HT1080 (cell line): ENCODE measurements around the gene OGDH. TPM values are rescaled to one million over a fixed set of nuclear protein-coding genes. Genes with fewer than 3 reads are reported as not detected.

Experiments
- total RNA-seq: library from RNA; depleted of rRNA; stranded (reverse); fragments of >200 nt; shearing (Covaris generic); gene quantifications from 2 replicates; pipeline ENCODE4 v1.2.3, GENCODE V29; 2014; rRNA removed

OGDH gene
- total RNA-seq, 1 experiment from 2014 or later, result 41.9 TPM

Other genes starting within 250 kb of the OGDH start
- 72.3 and 73.7 TPM in 2 replicates for gene NUDCD3, start 116.0 kb upstream of the OGDH start, total RNA-seq
- not detected in 2 replicates for gene NPC1L1, start 65.3 kb upstream of the OGDH start, total RNA-seq
- gene DDX56, start 32.7 kb upstream of the OGDH start, total RNA-seq, result 159 and 169 TPM in 2 replicates
- gene TMED4, start 24.4 kb upstream of the OGDH start, total RNA-seq, result 71.4 and 76.8 TPM in 2 replicates
- 11.9 and 17.8 TPM in 2 replicates for gene ZMIZ2, start 142.2 kb downstream of the OGDH start, total RNA-seq
- gene PPIA, start 190.1 kb downstream of the OGDH start, total RNA-seq, result 5,336 and 5,878 TPM in 2 replicates
- 362 and 397 TPM in 2 replicates for gene H2AZ2, start 241.5 kb downstream of the OGDH start, total RNA-seq